Endothelial cell of umbilical vein (primary cell): ENCODE data around the gene DAB1. TPM values are rescaled to one million over a fixed set of nuclear protein-coding genes. Genes with fewer than 3 reads are reported as not detected.

Source experiments
- BruUV-seq: library from RNA; stranded (reverse); fragments of 400-500 nt; replicated peaks from 2 replicates; lab custom pipeline; 2021; lab: Mats Ljungman, UMichigan
- CTCF ChIA-PET: fragments of 300-600, 350-600 bp; sonication (Branson Sonifier 250); formaldehyde crosslinking; loops from one replicate; lab custom pipeline; 2021; ENCODE audit warnings: antibody characterized with exemption, inconsistent platforms; lab: Charles Lee
- POLR2A ChIA-PET: fragments of 300-600, 350-600 bp; sonication (Branson Sonifier 250); formaldehyde crosslinking; loops from one replicate; lab custom pipeline; 2021; ENCODE audit warnings: antibody characterized with exemption, inconsistent platforms; lab: Charles Lee
- DNase-seq: peaks from one replicate; pipeline ENCODE4 v3.0.0-alpha.2; 2011; ENCODE audit warnings: low read depth, low spot score
- FAIRE-seq: peaks from 2 replicates; lab custom pipeline; 2011; peaks lifted over from hg19 to GRCh38; lab: Jason Lieb, UNC
- H2AFZ ChIP-seq: 2 replicates; pipeline ENCODE4 v1.6.0; 2012; ENCODE audit warnings: low read depth, low read length, control low read depth, inconsistent platforms
- H3K27ac ChIP-seq: 2 replicates; pipeline ENCODE4 v1.5.1; 2011; ENCODE audit warnings: low read depth, mild to moderate bottlenecking, control low read depth, low read length, moderate library complexity; ENCODE audit not compliant: insufficient read depth
- H3K27me3 ChIP-seq, 2 experiments: 2 replicates each; pipeline versions ENCODE4 v1.6.0 to v1.6.1; 2011; ENCODE audit warnings: low read length in 2 of 2, mixed read lengths in 1 of 2; ENCODE audit not compliant: control insufficient read depth in 2 of 2, insufficient read depth in 2 of 2
- H3K36me3 ChIP-seq, 2 experiments: 2 replicates in 1 of 2; 3 replicates in 1 of 2; pipeline ENCODE4 v1.5.1; 2011; ENCODE audit warnings: low read length in 2 of 2, mild to moderate bottlenecking in 1 of 2, moderate library complexity in 1 of 2; ENCODE audit not compliant: control insufficient read depth in 2 of 2, insufficient read depth in 2 of 2; ENCODE audit errors: extremely low read depth in 1 of 2
- H3K4me1 ChIP-seq: 3 replicates; pipeline ENCODE4 v1.5.1; 2011; ENCODE audit warnings: mild to moderate bottlenecking, low read length; ENCODE audit not compliant: control insufficient read depth, insufficient read depth; ENCODE audit errors: extremely low read depth
- H3K4me2 ChIP-seq: 2 replicates; pipeline ENCODE4 v1.6.1; 2011; ENCODE audit warnings: low read length, control low read depth, mixed read lengths; ENCODE audit not compliant: insufficient read depth
- H3K4me3 ChIP-seq, 3 experiments: fragments of 200-600 bp in 1 of 3; sonication (generic), shearing (Covaris generic) in 1 of 3; replicated peaks in 1 of 3; 2 replicates each; pipeline ENCODE4 v1.5.1; 2011 to 2016; ENCODE audit warnings: control low read depth in 3 of 3, low read length in 3 of 3, mild to moderate bottlenecking in 2 of 3, inconsistent platforms in 1 of 3, low read depth in 1 of 3, moderate library complexity in 1 of 3; ENCODE audit not compliant: insufficient read depth in 1 of 3
- H3K79me2 ChIP-seq: 2 replicates; pipeline ENCODE4 v1.6.0; 2012; ENCODE audit warnings: low read length, inconsistent platforms; ENCODE audit not compliant: control insufficient read depth, insufficient read depth
- H3K9ac ChIP-seq: replicated peaks from 2 replicates; pipeline ENCODE3; 2011; ENCODE audit warnings: low read length, control low read depth; ENCODE audit not compliant: insufficient read depth; ENCODE audit errors: extremely low read depth
- H3K9me1 ChIP-seq: replicated peaks from 3 replicates; pipeline ENCODE4 v1.6.0; 2011; ENCODE audit warnings: mild to moderate bottlenecking, low read length; ENCODE audit not compliant: control insufficient read depth, insufficient read depth; ENCODE audit errors: extremely low read depth
- H3K9me3 ChIP-seq: replicated peaks from 2 replicates; pipeline ENCODE4 v1.5.1; 2012; ENCODE audit warnings: low read length, inconsistent platforms; ENCODE audit not compliant: control insufficient read depth, insufficient read depth
- H4K20me1 ChIP-seq: replicated peaks from 2 replicates; pipeline ENCODE3; 2011; ENCODE audit warnings: mild to moderate bottlenecking, low read length; ENCODE audit not compliant: control insufficient read depth, insufficient read depth; ENCODE audit errors: extremely low read depth
- GATA2 ChIP-seq: IDR thresholded peaks from 2 replicates; pipeline ENCODE4 v1.7.0; 2011; ENCODE audit warnings: low read depth, mild to moderate bottlenecking, moderate library complexity, mixed read lengths, low read length; ENCODE audit not compliant: insufficient read length, insufficient read depth
- JUN ChIP-seq: IDR thresholded peaks from 2 replicates; pipeline ENCODE4 v1.6.1; 2011; ENCODE audit warnings: borderline replicate concordance, low read depth; ENCODE audit not compliant: insufficient read length, insufficient read depth
- dilution Hi-C: fragments of 300-500 bp; cut with MboI; formaldehyde crosslinking; loops from one replicate; pipeline ENCODE4 v1.15.0; 2019; ENCODE audit warnings: low sequenced_read_pairs; ENCODE audit not compliant: extremely low pct_ligation_motif_present
- intact Hi-C: fragments of 100-400 bp; cut with micrococcal nuclease; formaldehyde crosslinking; loops from one replicate; pipeline ENCODE4 v1.10.0; 2022
- polyA plus RNA-seq, 4 experiments: library from polyadenylated mRNA; depleted of rRNA in 3 of 4; stranded (reverse) in 3 of 4; unstranded in 1 of 4; fragments of >200 nt; gene quantifications; 2 replicates each; pipeline versions ENCODE4 v1.2.1 to v1.2.3, GENCODE V29; 2011 to 2012; ENCODE audit warnings: missing spikeins in 1 of 4
- total RNA-seq: library from RNA; stranded (reverse); gene quantifications from 2 replicates; pipeline ENCODE4 v1.2.3, GENCODE V29; 2021
- TF ChIP-seq, protein P1 (sequence below), 2 donors: IDR thresholded peaks; 1 replicate in 1 of 2; 2 replicates in 1 of 2; pipeline ENCODE4 v1.5.1; 2011; ENCODE audit warnings: low read length in 2 of 2, mild to moderate bottlenecking in 2 of 2, moderate library complexity in 2 of 2, control low read depth in 1 of 2, inconsistent platforms in 1 of 2, low read depth in 1 of 2; ENCODE audit not compliant: insufficient read depth in 1 of 2; ENCODE audit errors: extremely low read depth in 1 of 2
- TF ChIP-seq, protein P2 (sequence below): IDR thresholded peaks from 2 replicates; pipeline ENCODE4 v1.6.1; 2011; ENCODE audit not compliant: insufficient read depth, insufficient read length

The DAB1 gene
- total and polyA plus RNA-seq, 2 donors (not counting 3 experiments of a cell fraction or from before 2014, with no cell fraction given): not detected

DNA sequence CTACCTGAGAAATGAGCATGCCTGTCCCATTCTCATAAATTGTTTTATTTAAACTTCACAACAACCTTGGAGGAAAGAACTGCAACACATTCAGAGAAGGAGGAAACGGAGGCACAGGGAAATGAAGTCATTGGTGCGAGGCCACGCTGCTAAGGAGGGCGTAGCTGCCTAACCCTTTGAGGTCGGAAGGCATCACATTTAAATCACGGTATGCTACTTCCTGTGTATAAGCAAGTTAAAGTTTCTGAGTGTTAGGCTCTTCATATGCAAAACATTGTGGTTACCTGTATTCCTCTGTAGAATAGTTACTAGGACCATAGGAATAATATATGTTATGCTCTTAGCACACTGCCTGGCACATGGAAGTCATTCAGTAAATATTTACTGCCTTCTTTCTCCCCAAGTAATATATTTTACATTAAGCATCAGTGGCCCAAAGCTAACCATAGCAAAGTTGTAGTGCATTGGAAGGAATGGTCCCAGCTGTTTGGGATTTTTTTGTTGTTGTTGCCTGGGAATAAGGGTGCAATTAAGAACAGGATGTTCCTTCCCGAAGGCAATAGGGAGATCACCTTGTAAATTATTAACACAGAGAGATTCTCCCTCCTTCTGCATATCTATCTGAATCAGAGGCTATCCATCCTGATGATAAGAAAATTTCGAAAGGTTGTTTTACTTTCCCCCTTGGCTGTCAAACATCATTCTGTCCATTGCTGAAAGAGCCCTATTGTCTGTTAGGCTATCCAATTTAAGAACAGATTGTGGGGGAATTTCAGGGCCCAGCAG lies 265.8 kb downstream of the DAB1 start:
- TF ChIP-seq, protein P1, sequence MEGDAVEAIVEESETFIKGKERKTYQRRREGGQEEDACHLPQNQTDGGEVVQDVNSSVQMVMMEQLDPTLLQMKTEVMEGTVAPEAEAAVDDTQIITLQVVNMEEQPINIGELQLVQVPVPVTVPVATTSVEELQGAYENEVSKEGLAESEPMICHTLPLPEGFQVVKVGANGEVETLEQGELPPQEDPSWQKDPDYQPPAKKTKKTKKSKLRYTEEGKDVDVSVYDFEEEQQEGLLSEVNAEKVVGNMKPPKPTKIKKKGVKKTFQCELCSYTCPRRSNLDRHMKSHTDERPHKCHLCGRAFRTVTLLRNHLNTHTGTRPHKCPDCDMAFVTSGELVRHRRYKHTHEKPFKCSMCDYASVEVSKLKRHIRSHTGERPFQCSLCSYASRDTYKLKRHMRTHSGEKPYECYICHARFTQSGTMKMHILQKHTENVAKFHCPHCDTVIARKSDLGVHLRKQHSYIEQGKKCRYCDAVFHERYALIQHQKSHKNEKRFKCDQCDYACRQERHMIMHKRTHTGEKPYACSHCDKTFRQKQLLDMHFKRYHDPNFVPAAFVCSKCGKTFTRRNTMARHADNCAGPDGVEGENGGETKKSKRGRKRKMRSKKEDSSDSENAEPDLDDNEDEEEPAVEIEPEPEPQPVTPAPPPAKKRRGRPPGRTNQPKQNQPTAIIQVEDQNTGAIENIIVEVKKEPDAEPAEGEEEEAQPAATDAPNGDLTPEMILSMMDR (IDR thresholded peaks at IDR 0.05; ENCODE audit: extremely low read depth in 1 of 2, insufficient read depth in 1 of 2, low read depth in 1 of 2, low read length in 2 of 2): no peak
- TF ChIP-seq, protein P2, sequence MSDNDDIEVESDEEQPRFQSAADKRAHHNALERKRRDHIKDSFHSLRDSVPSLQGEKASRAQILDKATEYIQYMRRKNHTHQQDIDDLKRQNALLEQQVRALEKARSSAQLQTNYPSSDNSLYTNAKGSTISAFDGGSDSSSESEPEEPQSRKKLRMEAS: no peak
- TF ChIP-seq GATA2 (no peak), JUN (no peak)
- H3K4me2 ChIP-seq: no peak overlapping the region
- H3K9me3 ChIP-seq: no peaks in the 10 kb centered on the region
- BruUV-seq: no TSS peak
- DNase-seq (no peak), FAIRE-seq (no peak)
- H3K4me3 ChIP-seq: no peak overlapping the region
- no peak overlapping the region for H2AFZ ChIP-seq
- intact Hi-C loops: no loop called here
- H3K27me3 ChIP-seq: no peaks in the 10 kb centered on the region
- no peaks in the 10 kb centered on the region for H3K79me2 ChIP-seq
- no peak overlapping the region for H3K9ac ChIP-seq
- CTCF ChIA-PET: no interaction called here
- POLR2A ChIA-PET: no interaction called here
- no peak overlapping the region for H3K27ac ChIP-seq
- no peaks in the 10 kb centered on the region for H4K20me1 ChIP-seq
- no peaks in the 10 kb centered on the region for H3K4me1 ChIP-seq
- H3K9me1 ChIP-seq: no peaks in the 10 kb centered on the region
- H3K36me3 ChIP-seq: no peaks in the 10 kb centered on the region
- dilution Hi-C loops: no loop called here
